Sigmoid colon (tissue), 7 donors: ENCODE results near the gene RACK1. TPM values are rescaled to one million over a fixed set of nuclear protein-coding genes. Genes with fewer than 3 reads are reported as not detected.
A peak's percentile ranks its signal among the peaks of the same experiment; 100 is the strongest.

Source experiments
- DNase-seq: peaks from one replicate; pipeline ENCODE4 v3.0.0-alpha.2; 2019
- H3K27ac ChIP-seq, 4 donors: fragments of 200-600 bp; sonication (generic); one replicate each; pipeline ENCODE4 v1.5.1; 2016 to 2019; ENCODE audit warnings: mild to moderate bottlenecking in 1 of 4
- H3K27me3 ChIP-seq, 3 donors: fragments of 200-600 bp; sonication (generic); one replicate each; pipeline ENCODE4 v1.5.1; 2019; ENCODE audit warnings: mild to moderate bottlenecking in 1 of 3
- H3K36me3 ChIP-seq, 4 donors: fragments of 200-600 bp; sonication (generic); one replicate each; pipeline ENCODE4 v1.5.1; 2016 to 2019
- H3K4me1 ChIP-seq, 4 donors: fragments of 200-600 bp; sonication (generic); one replicate each; pipeline ENCODE4 v1.5.1; 2017 to 2019
- H3K4me3 ChIP-seq, 4 donors: fragments of 200-600 bp; sonication (generic); one replicate each; pipeline ENCODE4 v1.5.1; 2017 to 2019; ENCODE audit warnings: mild to moderate bottlenecking in 2 of 4, moderate library complexity in 1 of 4
- H3K9me3 ChIP-seq, 4 donors: fragments of 200-600 bp in 3 of 4; sonication (generic) in 3 of 4; one replicate each; pipeline versions ENCODE4 v1.5.1 to v1.6.1; 2013 to 2019
- CTCF ChIP-seq, 4 experiments: fragments of 450-650 bp in 3 of 4; fragments of 200-600 bp in 1 of 4; IDR thresholded peaks; one replicate each; pipeline ENCODE4 v1.5.1; 2016 to 2019; ENCODE audit warnings: antibody characterized with exemption in 4 of 4, mild to moderate bottlenecking in 3 of 4, moderate library complexity in 2 of 4
- EP300 ChIP-seq, 4 donors: sonication (generic); formaldehyde crosslinking; IDR thresholded peaks; one replicate each; pipeline ENCODE4 v1.6.1; 2017; ENCODE audit warnings: antibody characterized with exemption in 4 of 4
- POLR2A ChIP-seq, 2 donors: fragments of 450-650 bp; IDR thresholded peaks; one replicate each; pipeline ENCODE4 v1.6.1; 2016; ENCODE audit warnings: antibody characterized with exemption in 2 of 2, mild to moderate bottlenecking in 2 of 2, moderate library complexity in 2 of 2
- POLR2AphosphoS5 ChIP-seq, 4 donors: sonication (generic); formaldehyde crosslinking; IDR thresholded peaks; one replicate each; pipeline ENCODE4 v1.6.1; 2017; ENCODE audit warnings: antibody characterized with exemption in 4 of 4
- WGBS, 2 donors: extraction: QIAGEN DNeasy Blood & Tissue Kit; methylation state at CpG; one replicate each; pipeline ENCODE4 v1.1.7; 2013; 5-methylcytosine and 5-hydroxymethylcytosine counted together
- intact Hi-C: fragments of 100-400 bp; cut with DNase I; formaldehyde crosslinking; loops from one replicate; pipeline ENCODE4 v1.15.1; 2023
- polyA plus RNA-seq, 3 donors: library from polyadenylated mRNA; stranded (reverse); fragments of 200-250 nt; gene quantifications; one replicate each; pipeline ENCODE4 v1.2.3, GENCODE V29; 2013
- total RNA-seq, 4 donors: library from RNA; depleted of rRNA; stranded (reverse); fragments of >200 nt; gene quantifications; one replicate each; pipeline ENCODE4 v1.1.0, GENCODE V29; 2016
- donor health status: healthy with polysubstance abuse.
- donor health status: Bipolar disorder and iron deficiency.
- donor health status: healthy.

The RACK1 gene
- total and polyA plus RNA-seq, 7 donors: 1,821 to 2,943 (median 2,174) TPM

GRCh38 chr5:181230551-181230950, 13.2 kb downstream of the RACK1 start:
- Histone ChIP-seq H3K9me3 (no peaks in the 10 kb centered on the region), H3K36me3 (peaks cover 19 to 67% (median 23%) of the 10 kb centered on the region in 4 donors), H3K4me1 (peaks cover 0 to under 1% (median 0%) of the 10 kb centered on the region in 4 donors), H3K27me3 (no peaks in the 10 kb centered on the region), H3K4me3 (no peak overlapping the region), H3K27ac (no peak overlapping the region)
- TF ChIP-seq POLR2A (IDR thresholded peaks at IDR 0.05): no peak
- no peak for TF ChIP-seq CTCF (IDR thresholded peaks at IDR 0.05)
- no peak for TF ChIP-seq EP300 (IDR thresholded peaks at IDR 0.05)
- no peak for TF ChIP-seq POLR2AphosphoS5 (IDR thresholded peaks at IDR 0.05)
- peak; percentile 38 for DNase-seq
- 68 to 85% methylated on average over 6 of the region's 6 CpGs for WGBS, 2 donors
- intact Hi-C loops: no loop called here

GRCh38 chr5:181229996-181230395, 13.7 kb downstream of the RACK1 start:
- Histone ChIP-seq H3K36me3 (peaks cover 14 to 62% (median 18%) of the 10 kb centered on the region in 4 donors), H3K27me3 (no peaks in the 10 kb centered on the region), H3K4me3 (no peak overlapping the region), H3K9me3 (no peaks in the 10 kb centered on the region), H3K4me1 (peaks cover 0 to 7% (median 1%) of the 10 kb centered on the region in 4 donors), H3K27ac (no peak overlapping the region)
- TF ChIP-seq POLR2AphosphoS5 (IDR thresholded peaks at IDR 0.05): no peak
- no peak for TF ChIP-seq CTCF (IDR thresholded peaks at IDR 0.05)
- no peak for TF ChIP-seq EP300 (IDR thresholded peaks at IDR 0.05)
- TF ChIP-seq POLR2A (IDR thresholded peaks at IDR 0.05): no peak
- 89 to 94% methylated on average over 13 of the region's 13 CpGs for WGBS, 2 donors
- intact Hi-C loops: no loop called here
- DNase-seq: peak; percentile 58

- 61 to 76% methylated on average over 22 of the region's 22 CpGs for WGBS, 2 donors
- DNase-seq: no peak
- Histone ChIP-seq H3K27ac (peak overlapping the region; percentile 96 to 98 (median 96)), H3K4me3 (peak overlapping the region; percentile 61 to 80 (median 70)), H3K27me3 (no peaks in the 10 kb centered on the region), H3K4me1 (peaks cover 4 to 27% (median 18%) of the 10 kb centered on the region in 4 donors), H3K36me3 (peaks cover 0 to 15% (median 0%) of the 10 kb centered on the region in 4 donors), H3K9me3 (no peaks in the 10 kb centered on the region)
- intact Hi-C loops: no loop called here
- no peak for TF ChIP-seq POLR2AphosphoS5 (IDR thresholded peaks at IDR 0.05)
- TF ChIP-seq CTCF (IDR thresholded peaks at IDR 0.05): no peak
- no peak for TF ChIP-seq POLR2A (IDR thresholded peaks at IDR 0.05)
- TF ChIP-seq EP300 (IDR thresholded peaks at IDR 0.05): no peak
These were observed 19.1 kb downstream of the RACK1 start for GRCh38 chr5:181224390-181225229.

- DNase-seq: peak; percentile 83
These were observed 19.8 kb downstream of the RACK1 start for GRCh38 chr5:181223729-181224389.

More at GRCh38 chr5:181223729-181224389, 19.8 kb downstream of the RACK1 start:
- peaks cover 4 to 27% (median 18%) of the 10 kb centered on the region in 4 donors for H3K4me1 ChIP-seq
- H3K36me3 ChIP-seq: peaks cover 0 to 15% (median 0%) of the 10 kb centered on the region in 4 donors
- H3K27me3 ChIP-seq: no peaks in the 10 kb centered on the region
- H3K4me3 ChIP-seq: peak overlapping the region; percentile 61 to 80 (median 70)
- peak overlapping the region; percentile 96 to 98 (median 96) for H3K27ac ChIP-seq
- no peaks in the 10 kb centered on the region for H3K9me3 ChIP-seq
- no peak for TF ChIP-seq POLR2AphosphoS5 (IDR thresholded peaks at IDR 0.05)
- no peak for TF ChIP-seq EP300 (IDR thresholded peaks at IDR 0.05)
- no peak for TF ChIP-seq CTCF (IDR thresholded peaks at IDR 0.05)
- no peak for TF ChIP-seq POLR2A (IDR thresholded peaks at IDR 0.05)
- WGBS, 2 donors: 1% methylated on average over 31 of the region's 31 CpGs
- intact Hi-C loops: loop anchor here (1.0 kb wide), 2 partner anchors 19 to 37 kb away; partner anchors contain the start of genes RACK1 and TRIM52
